T-helper 9 cell (primary cell): ENCODE measurements around the gene ARPP19.
"Not testable (repeated sequence)": the region's sequence is repeated elsewhere in the genome, so short reads cannot be mapped to it uniquely, and the experiment has no call there.

Experiments used
- DNase-seq: peaks from one replicate; pipeline ENCODE4 v3.0.0-alpha.2; 2020

The ARPP19 gene

GRCh38 chr15:52551186-52551585, 17.6 kb downstream of the ARPP19 start:
- not testable (repeated sequence) for DNase-seq

- DNase-seq, result no peak
These were observed 22.6 kb downstream of the ARPP19 start for GRCh38 chr15:52546031-52546751.

- DNase-seq, result no peak
These were observed 28.3 kb downstream of the ARPP19 start for GRCh38 chr15:52540374-52541012.

GRCh38 chr15:52537459-52537858, 31.4 kb downstream of the ARPP19 start:
- DNase-seq, result no peak

GRCh38 chr15:52532427-52532826, 36.4 kb downstream of the ARPP19 start:
- no peak for DNase-seq

- DNase-seq, result no peak
These were observed 38.9 kb downstream of the ARPP19 start for GRCh38 chr15:52529940-52530339.

- DNase-seq, result peak; percentile 11
These were observed 39.4 kb downstream of the ARPP19 start for GRCh38 chr15:52529341-52529924.

GRCh38 chr15:52528564-52529340, 40.1 kb downstream of the ARPP19 start, which contains the start of gene MYO5A:
TSS of gene MYO5A (minus strand) at chr15:52528880. CDS start at chr15:52528806, 74 bp downstream.
- peak; percentile 68 for DNase-seq

GRCh38 chr15:52527911-52528563, 40.8 kb downstream of the ARPP19 start:
- DNase-seq, result peak; percentile 26

- DNase-seq, result no peak
These were observed 41.5 kb downstream of the ARPP19 start for GRCh38 chr15:52527196-52527910.

- no peak for DNase-seq
These were observed 44.4 kb downstream of the ARPP19 start for GRCh38 chr15:52524223-52525136.

GRCh38 chr15:52523647-52524046, 45.2 kb downstream of the ARPP19 start:
- DNase-seq, result no peak

GRCh38 chr15:52523192-52523591, 45.6 kb downstream of the ARPP19 start:
- DNase-seq, result no peak

GRCh38 chr15:52521682-52522081, 47.1 kb downstream of the ARPP19 start:
- DNase-seq, result no peak

- no peak for DNase-seq
These were observed 48.4 kb downstream of the ARPP19 start for GRCh38 chr15:52520421-52520820.

GRCh38 chr15:52518487-52519371, 50.1 kb downstream of the ARPP19 start:
- DNase-seq, result no peak

- DNase-seq, result no peak
These were observed 51.8 kb downstream of the ARPP19 start for GRCh38 chr15:52517014-52517413.

- DNase-seq, result no peak
These were observed 53.5 kb downstream of the ARPP19 start for GRCh38 chr15:52515343-52515742.

- no peak for DNase-seq
These were observed 54.3 kb downstream of the ARPP19 start for GRCh38 chr15:52514482-52514881.

GRCh38 chr15:52512869-52513268, 56.0 kb downstream of the ARPP19 start:
- not testable (repeated sequence) for DNase-seq
